K562 (cell line): Measurements from ENCODE around the gene FBXW7. TPM values are rescaled to one million over a fixed set of nuclear protein-coding genes. Genes with fewer than 3 reads are reported as not detected.

Source experiments
- ARID2 ChIP-seq: fragments of 450-650 bp; IDR thresholded peaks from 2 replicates; pipeline ENCODE4 v1.6.1; 2017; ENCODE audit warnings: antibody characterized with exemption, mild to moderate bottlenecking
- CBFA2T2 ChIP-seq: fragments of 450-650 bp; conservative IDR thresholded peaks from 2 replicates; pipeline ENCODE4 v1.6.1; 2017; ENCODE audit warnings: mild to moderate bottlenecking
- CBFA2T3 ChIP-seq: fragments of 450-650 bp; IDR thresholded peaks from 2 replicates; pipeline ENCODE4 v1.6.1; 2017
- ESRRB ChIP-seq: fragments of 250-450 bp; sonication (Bioruptor Pico); IDR thresholded peaks from 2 replicates; pipeline ENCODE4 v1.5.0; 2020; ENCODE audit warnings: mild to moderate bottlenecking, moderate library complexity, borderline replicate concordance
- HDAC6 ChIP-seq: IDR thresholded peaks from 2 replicates; pipeline ENCODE4 v1.6.1; 2012; ENCODE audit warnings: low read depth, mild to moderate bottlenecking, control low read depth, inconsistent platforms, low read length, moderate library complexity
- HLTF ChIP-seq: fragments of 450-650 bp; IDR thresholded peaks from 2 replicates; pipeline ENCODE4 v1.6.1; 2016
- IRF1 ChIP-seq: sonication (generic); formaldehyde crosslinking; IDR thresholded peaks from 2 replicates; pipeline ENCODE4 v1.8.0; 2022; ENCODE audit warnings: missing genetic modification reagents, mild to moderate bottlenecking, borderline replicate concordance
- NEUROD1 ChIP-seq: fragments of 150-350 bp; IDR thresholded peaks from 2 replicates; pipeline ENCODE4 v1.6.1; 2014; ENCODE audit warnings: borderline replicate concordance, low read length, low read depth; ENCODE audit not compliant: partially characterized antibody
- POU5F1 ChIP-seq: fragments of 150-350 bp; IDR thresholded peaks from 2 replicates; pipeline ENCODE4 v1.6.1; 2014; ENCODE audit warnings: borderline replicate concordance, low read length, low read depth, mild to moderate bottlenecking; ENCODE audit not compliant: partially characterized antibody
- PRPF4 ChIP-seq: fragments of 200-400 bp; formaldehyde crosslinking; IDR thresholded peaks from one replicate; pipeline ENCODE4 v1.6.1; 2017; ENCODE audit warnings: low read length, low read depth, mild to moderate bottlenecking; ENCODE audit not compliant: insufficient read depth, poor library complexity, severe bottlenecking
- PTRF ChIP-seq: fragments of 450-650 bp; IDR thresholded peaks from 2 replicates; pipeline ENCODE4 v1.6.1; 2016; ENCODE audit warnings: mild to moderate bottlenecking, missing genetic modification characterization, missing compliant biosample characterization
- SAFB2 ChIP-seq: fragments of 200-400 bp; formaldehyde crosslinking; IDR thresholded peaks from 2 replicates; pipeline ENCODE4 v1.6.1; 2018; ENCODE audit warnings: borderline replicate concordance, low read length, low read depth, moderate library complexity; ENCODE audit not compliant: severe bottlenecking
- TCF3 ChIP-seq: sonication (generic); formaldehyde crosslinking; IDR thresholded peaks from 2 replicates; pipeline ENCODE4 v1.4.0; 2020; ENCODE audit warnings: mild to moderate bottlenecking, missing genetic modification reagents
- ZC3H4 ChIP-seq: sonication (generic); formaldehyde crosslinking; IDR thresholded peaks from 2 replicates; pipeline ENCODE4 v1.9.0; 2021; ENCODE audit warnings: missing genetic modification reagents, borderline replicate concordance
- ZFX ChIP-seq: sonication (generic); formaldehyde crosslinking; IDR thresholded peaks from 2 replicates; pipeline ENCODE4 v1.8.0; 2022; ENCODE audit warnings: mild to moderate bottlenecking, missing genetic modification reagents, moderate library complexity
- ZNF174 ChIP-seq: fragments of 250-450 bp; sonication (Bioruptor Pico); IDR thresholded peaks from 2 replicates; pipeline ENCODE4 v1.4.0; 2020; ENCODE audit warnings: mild to moderate bottlenecking
- ZNF224 ChIP-seq: sonication (generic); formaldehyde crosslinking; IDR thresholded peaks from 2 replicates; pipeline ENCODE4 v1.8.0; 2022; ENCODE audit warnings: mild to moderate bottlenecking, missing genetic modification reagents
- ZNF778 ChIP-seq: fragments of 450-650 bp; formaldehyde crosslinking; IDR thresholded peaks from 2 replicates; pipeline ENCODE4 v1.4.0; 2020; ENCODE audit warnings: mild to moderate bottlenecking, moderate library complexity
- ZNF79 ChIP-seq: fragments of 250-450 bp; sonication (Bioruptor Pico); IDR thresholded peaks from 2 replicates; pipeline ENCODE4 v1.4.0; 2020; ENCODE audit warnings: low read depth, mild to moderate bottlenecking, moderate library complexity
- ZZZ3 ChIP-seq: fragments of 450-650 bp; IDR thresholded peaks from 2 replicates; pipeline ENCODE4 v1.6.1; 2016; ENCODE audit warnings: antibody characterized with exemption, mild to moderate bottlenecking, moderate library complexity
- polyA plus RNA-seq, 8 experiments: library from polyadenylated mRNA; depleted of rRNA in 4 of 8; stranded (reverse) in 5 of 8; unstranded in 3 of 8; fragments of >200 nt; fragmentation: Nextera tagmentation in 2 of 8; fragmentation: Illumina TruSeq in 1 of 8; extraction: Ambion mirVana in 2 of 8; extraction: Trizol in 1 of 8; gene quantifications; 2 replicates each; pipeline versions ENCODE4 v1.2.1 to v1.2.3, GENCODE V29; 2011 to 2014; ENCODE audit warnings: inconsistent platforms in 1 of 8, missing spikeins in 1 of 8
- total RNA-seq, 7 experiments: library from RNA; depleted of rRNA in 6 of 7; stranded (reverse); fragments of >200 nt in 6 of 7; fragmentation: Illumina TruSeq in 2 of 7; extraction: Trizol in 2 of 7; gene quantifications; 2 replicates each; pipeline versions ENCODE4 v1.2.1 to v1.2.3, GENCODE V29; 2011 to 2021; ENCODE audit warnings: low replicate concordance in 1 of 7
- TF ChIP-seq, protein P1 (sequence below): fragments of 250-450 bp; sonication (Bioruptor Pico); IDR thresholded peaks from 2 replicates; pipeline ENCODE4 v1.5.0; 2021
- TF ChIP-seq, protein P2 (sequence below): fragments of 450-650 bp; formaldehyde crosslinking; IDR thresholded peaks from 2 replicates; pipeline ENCODE4 v1.4.0; 2022; ENCODE audit warnings: mild to moderate bottlenecking, moderate library complexity
- TF ChIP-seq, protein P3 (sequence below): fragments of 450-650 bp; IDR thresholded peaks from 2 replicates; pipeline ENCODE4 v1.6.1; 2017; ENCODE audit warnings: antibody characterized with exemption, mild to moderate bottlenecking

Gene FBXW7
- total and polyA plus RNA-seq, 9 of the 15 experiments (the other 6 are each of a cell fraction or from before 2014, with no cell fraction given), result 6.8 to 44.2 (median 16.4) TPM

- no peak for TF ChIP-seq IRF1
- TF ChIP-seq, protein P1, sequence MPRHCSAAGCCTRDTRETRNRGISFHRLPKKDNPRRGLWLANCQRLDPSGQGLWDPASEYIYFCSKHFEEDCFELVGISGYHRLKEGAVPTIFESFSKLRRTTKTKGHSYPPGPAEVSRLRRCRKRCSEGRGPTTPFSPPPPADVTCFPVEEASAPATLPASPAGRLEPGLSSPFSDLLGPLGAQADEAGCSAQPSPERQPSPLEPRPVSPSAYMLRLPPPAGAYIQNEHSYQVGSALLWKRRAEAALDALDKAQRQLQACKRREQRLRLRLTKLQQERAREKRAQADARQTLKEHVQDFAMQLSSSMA, result no peak
- no peak for TF ChIP-seq ZNF174 (CRISPR knock-in tag)
- no peak for TF ChIP-seq POU5F1
- TF ChIP-seq ZC3H4 (CRISPR knock-in tag), result no peak
- TF ChIP-seq ARID2, result no peak
- no peak for TF ChIP-seq TCF3 (CRISPR knock-in tag)
- peak; percentile 41 for TF ChIP-seq NEUROD1
- TF ChIP-seq, protein P2, sequence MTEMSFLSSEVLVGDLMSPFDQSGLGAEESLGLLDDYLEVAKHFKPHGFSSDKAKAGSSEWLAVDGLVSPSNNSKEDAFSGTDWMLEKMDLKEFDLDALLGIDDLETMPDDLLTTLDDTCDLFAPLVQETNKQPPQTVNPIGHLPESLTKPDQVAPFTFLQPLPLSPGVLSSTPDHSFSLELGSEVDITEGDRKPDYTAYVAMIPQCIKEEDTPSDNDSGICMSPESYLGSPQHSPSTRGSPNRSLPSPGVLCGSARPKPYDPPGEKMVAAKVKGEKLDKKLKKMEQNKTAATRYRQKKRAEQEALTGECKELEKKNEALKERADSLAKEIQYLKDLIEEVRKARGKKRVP, result no peak
- TF ChIP-seq, protein P3, sequence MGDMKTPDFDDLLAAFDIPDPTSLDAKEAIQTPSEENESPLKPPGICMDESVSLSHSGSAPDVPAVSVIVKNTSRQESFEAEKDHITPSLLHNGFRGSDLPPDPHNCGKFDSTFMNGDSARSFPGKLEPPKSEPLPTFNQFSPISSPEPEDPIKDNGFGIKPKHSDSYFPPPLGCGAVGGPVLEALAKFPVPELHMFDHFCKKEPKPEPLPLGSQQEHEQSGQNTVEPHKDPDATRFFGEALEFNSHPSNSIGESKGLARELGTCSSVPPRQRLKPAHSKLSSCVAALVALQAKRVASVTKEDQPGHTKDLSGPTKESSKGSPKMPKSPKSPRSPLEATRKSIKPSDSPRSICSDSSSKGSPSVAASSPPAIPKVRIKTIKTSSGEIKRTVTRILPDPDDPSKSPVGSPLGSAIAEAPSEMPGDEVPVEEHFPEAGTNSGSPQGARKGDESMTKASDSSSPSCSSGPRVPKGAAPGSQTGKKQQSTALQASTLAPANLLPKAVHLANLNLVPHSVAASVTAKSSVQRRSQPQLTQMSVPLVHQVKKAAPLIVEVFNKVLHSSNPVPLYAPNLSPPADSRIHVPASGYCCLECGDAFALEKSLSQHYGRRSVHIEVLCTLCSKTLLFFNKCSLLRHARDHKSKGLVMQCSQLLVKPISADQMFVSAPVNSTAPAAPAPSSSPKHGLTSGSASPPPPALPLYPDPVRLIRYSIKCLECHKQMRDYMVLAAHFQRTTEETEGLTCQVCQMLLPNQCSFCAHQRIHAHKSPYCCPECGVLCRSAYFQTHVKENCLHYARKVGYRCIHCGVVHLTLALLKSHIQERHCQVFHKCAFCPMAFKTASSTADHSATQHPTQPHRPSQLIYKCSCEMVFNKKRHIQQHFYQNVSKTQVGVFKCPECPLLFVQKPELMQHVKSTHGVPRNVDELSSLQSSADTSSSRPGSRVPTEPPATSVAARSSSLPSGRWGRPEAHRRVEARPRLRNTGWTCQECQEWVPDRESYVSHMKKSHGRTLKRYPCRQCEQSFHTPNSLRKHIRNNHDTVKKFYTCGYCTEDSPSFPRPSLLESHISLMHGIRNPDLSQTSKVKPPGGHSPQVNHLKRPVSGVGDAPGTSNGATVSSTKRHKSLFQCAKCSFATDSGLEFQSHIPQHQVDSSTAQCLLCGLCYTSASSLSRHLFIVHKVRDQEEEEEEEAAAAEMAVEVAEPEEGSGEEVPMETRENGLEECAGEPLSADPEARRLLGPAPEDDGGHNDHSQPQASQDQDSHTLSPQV, result no peak
- no peak for TF ChIP-seq HLTF
- no peak for TF ChIP-seq ZZZ3
- TF ChIP-seq ZFX (CRISPR knock-in tag), result peak; percentile 89
- TF ChIP-seq ZNF778 (CRISPR knock-in tag), result no peak
- no peak for TF ChIP-seq ZNF224 (CRISPR knock-in tag)
- no peak for TF ChIP-seq ZNF79 (CRISPR knock-in tag)
- TF ChIP-seq PRPF4, result no peak
- TF ChIP-seq ESRRB, result no peak
- TF ChIP-seq SAFB2, result no peak
- TF ChIP-seq CBFA2T3, result no peak
- no peak for TF ChIP-seq HDAC6
- TF ChIP-seq CBFA2T2, result no peak
- TF ChIP-seq PTRF (tag), result no peak
Observed at GRCh38 chr4:152535903-152536544, at the start of gene FBXW7 (continued).
